CD4-positive, alpha-beta T cell (primary cell): ENCODE results near the gene CFAP107. TPM values are rescaled to one million over a fixed set of nuclear protein-coding genes. Genes with fewer than 3 reads are reported as not detected.

Experiments
- ATAC-seq: fragments of 200-7000 bp; cut with Tn5 transposase; one replicate; pipeline ENCODE4 v1.10.0; 2022; ENCODE audit warnings: mild to moderate bottlenecking; ENCODE audit not compliant: poor library complexity
- CTCF ChIA-PET: fragments of 350-600 bp; sonication (Branson Sonifier 250); formaldehyde crosslinking; loops from one replicate; lab custom pipeline; 2021; ENCODE audit warnings: antibody characterized with exemption, inconsistent platforms; lab: Charles Lee
- POLR2A ChIA-PET: fragments of 350-600 bp; sonication (Branson Sonifier 250); formaldehyde crosslinking; loops from one replicate; lab custom pipeline; 2021; ENCODE audit warnings: antibody characterized with exemption, inconsistent platforms; lab: Charles Lee
- DNase-seq, 14 experiments: peaks; one replicate each; pipeline ENCODE4 v3.0.0-alpha.2; 2013 to 2020; ENCODE audit warnings: mixed read lengths in 2 of 14
- H3K27ac ChIP-seq, 2 donors: one replicate each; pipeline versions ENCODE4 v1.5.1 to v1.7.0; 2013; ENCODE audit warnings: low read length in 2 of 2, low read depth in 1 of 2, mild to moderate bottlenecking in 1 of 2
- H3K27me3 ChIP-seq, 2 experiments: 1 replicate in 1 of 2; 2 replicates in 1 of 2; pipeline versions ENCODE4 v1.6.1 to v1.7.0; 2013; ENCODE audit warnings: low read length in 2 of 2, control low read depth in 1 of 2, mild to moderate bottlenecking in 1 of 2, moderate library complexity in 1 of 2; ENCODE audit not compliant: insufficient read depth in 2 of 2, control insufficient read depth in 1 of 2
- H3K36me3 ChIP-seq: one replicate; pipeline ENCODE4 v1.6.1; 2013; ENCODE audit warnings: low read length, control low read depth; ENCODE audit not compliant: insufficient read depth
- H3K4me1 ChIP-seq: one replicate; pipeline ENCODE4 v1.6.1; 2013; ENCODE audit warnings: low read length, control low read depth; ENCODE audit not compliant: insufficient read depth
- H3K4me3 ChIP-seq: one replicate; pipeline ENCODE4 v1.5.1; 2013; ENCODE audit warnings: mild to moderate bottlenecking, low read length, moderate library complexity
- H3K9me3 ChIP-seq, 2 experiments: 1 replicate in 1 of 2; 2 replicates in 1 of 2; pipeline versions ENCODE4 v1.6.1 to v1.7.0; 2013; ENCODE audit warnings: low read length in 2 of 2, mild to moderate bottlenecking in 2 of 2, control low read depth in 1 of 2, moderate library complexity in 1 of 2; ENCODE audit not compliant: control insufficient read depth in 1 of 2, insufficient read depth in 1 of 2
- H3K27ac Mint-ChIP-seq: one replicate; pipeline ENCODE4 v1.8.0; 2020; ENCODE audit warnings: mixed read lengths
- H3K27me3 Mint-ChIP-seq: one replicate; pipeline ENCODE4 v1.8.0; 2021; ENCODE audit warnings: mixed read lengths
- H3K36me3 Mint-ChIP-seq: one replicate; pipeline ENCODE4 v1.8.0; 2021; ENCODE audit warnings: low read depth, mixed read lengths
- H3K4me1 Mint-ChIP-seq: one replicate; pipeline ENCODE4 v1.8.0; 2021; ENCODE audit warnings: low read depth, mixed read lengths
- H3K4me3 Mint-ChIP-seq: one replicate; pipeline ENCODE4 v1.8.0; 2020; ENCODE audit warnings: mild to moderate bottlenecking, mixed read lengths
- H3K9me3 Mint-ChIP-seq: one replicate; pipeline ENCODE4 v1.8.0; 2020; ENCODE audit warnings: mixed read lengths
- CTCF ChIP-seq: fragments of 200-600 bp; IDR thresholded peaks from one replicate; pipeline ENCODE4 v1.8.0; 2022; ENCODE audit warnings: antibody characterized with exemption, mild to moderate bottlenecking
- intact Hi-C, 2 experiments: fragments of 100-400 bp; cut with DNase I in 1 of 2; cut with micrococcal nuclease in 1 of 2; formaldehyde crosslinking; loops; one replicate each; pipeline versions ENCODE4 v1.15.1 to v1.9.0; 2023 to 2025; cut with DNase I, micrococcal nuclease
- total RNA-seq, 174 experiments: library from RNA in 2 of 174; stranded (reverse) in 2 of 174; gene quantifications; one replicate each; pipeline ENCODE4 v1.2.3 and lab custom pipeline; 2021 to 2026

Gene CFAP107
- total RNA-seq, 2 experiments from 2014 or later, result not detected

- H3K27ac Mint-ChIP-seq, result no peak overlapping the region
- Histone ChIP-seq H3K36me3 (no peaks in the 10 kb centered on the region), H3K9me3 (no peaks in the 10 kb centered on the region), H3K4me3 (no peak overlapping the region), H3K27me3 (peaks cover 12 to 18% of the 10 kb centered on the region in 2 experiments), H3K4me1 (no peaks in the 10 kb centered on the region), H3K27ac (no peak overlapping the region)
- peaks cover 74% of the 10 kb centered on the region for H3K27me3 Mint-ChIP-seq
- DNase-seq, result no peak
- no peaks in the 10 kb centered on the region for H3K4me1 Mint-ChIP-seq
- no peak overlapping the region for H3K4me3 Mint-ChIP-seq
- ChIA-PET CTCF (no interaction called here), POLR2A (no interaction called here)
- no peaks in the 10 kb centered on the region for H3K9me3 Mint-ChIP-seq
- ATAC-seq, result no peak
- intact Hi-C loops, result no loop called here
- no peak for TF ChIP-seq CTCF
- no peaks in the 10 kb centered on the region for H3K36me3 Mint-ChIP-seq
Observed at GRCh38 chr1:12769976-12770505, 24.0 kb downstream of the CFAP107 start.

- Histone ChIP-seq H3K27ac (no peak overlapping the region), H3K36me3 (no peaks in the 10 kb centered on the region), H3K4me3 (no peak overlapping the region), H3K9me3 (no peaks in the 10 kb centered on the region), H3K4me1 (no peaks in the 10 kb centered on the region), H3K27me3 (peaks cover 12 to 18% of the 10 kb centered on the region in 2 experiments)
- ATAC-seq, result no peak
- TF ChIP-seq CTCF, result no peak
- H3K27me3 Mint-ChIP-seq, result peaks cover 74% of the 10 kb centered on the region
- H3K36me3 Mint-ChIP-seq, result no peaks in the 10 kb centered on the region
- H3K27ac Mint-ChIP-seq, result no peak overlapping the region
- no peaks in the 10 kb centered on the region for H3K4me1 Mint-ChIP-seq
- intact Hi-C loops, result no loop called here
- DNase-seq, result no peak
- H3K4me3 Mint-ChIP-seq, result no peak overlapping the region
- ChIA-PET POLR2A (no interaction called here), CTCF (no interaction called here)
- H3K9me3 Mint-ChIP-seq, result no peaks in the 10 kb centered on the region
Observed at GRCh38 chr1:12770620-12771019, 24.6 kb downstream of the CFAP107 start.

GRCh38 chr1:12771186-12771585 is 25.2 kb downstream of the CFAP107 start:
- H3K27me3 ChIP-seq, result peaks cover 12 to 18% of the 10 kb centered on the region in 2 experiments
- no peaks in the 10 kb centered on the region for H3K9me3 Mint-ChIP-seq
- no peak for TF ChIP-seq CTCF
- no peaks in the 10 kb centered on the region for H3K36me3 ChIP-seq
- no peak overlapping the region for H3K4me3 Mint-ChIP-seq
- CTCF ChIA-PET, result no interaction called here
- H3K4me1 ChIP-seq, result no peaks in the 10 kb centered on the region
- H3K4me3 ChIP-seq, result no peak overlapping the region
- POLR2A ChIA-PET, result no interaction called here
- H3K27ac Mint-ChIP-seq, result no peak overlapping the region
- intact Hi-C loops, result no loop called here
- no peak overlapping the region for H3K27ac ChIP-seq
- no peak for ATAC-seq
- no peak for DNase-seq
- no peaks in the 10 kb centered on the region for H3K9me3 ChIP-seq
- peaks cover 75% of the 10 kb centered on the region for H3K27me3 Mint-ChIP-seq
- H3K4me1 Mint-ChIP-seq, result no peaks in the 10 kb centered on the region
- H3K36me3 Mint-ChIP-seq, result no peaks in the 10 kb centered on the region
